GM18907 (cell line): ENCODE results near the gene ELFN2.
"Not testable (repeated sequence)": the region's sequence is repeated elsewhere in the genome, so short reads cannot be mapped to it uniquely, and the experiment has no call there.

ENCODE experiments used
- ATAC-seq: cut with Tn5 transposase; IDR thresholded peaks from one replicate; pipeline ENCODE4 v1.9.1; 2021; ENCODE audit warnings: mild to moderate bottlenecking, moderate library complexity; ENCODE audit not compliant: unreplicated experiment

ELFN2 gene

GRCh38 chr22:37340331-37341262 lies 86.7 kb downstream of the ELFN2 start:
- ATAC-seq = no peak

GRCh38 chr22:37338539-37339246 lies 88.6 kb downstream of the ELFN2 start:
- no peak for ATAC-seq

- no peak for ATAC-seq
These were observed 89.9 kb downstream of the ELFN2 start for GRCh38 chr22:37337204-37337943.

GRCh38 chr22:37336579-37336978 lies 90.7 kb downstream of the ELFN2 start:
- no peak for ATAC-seq

GRCh38 chr22:37335806-37336199 lies 91.5 kb downstream of the ELFN2 start:
- ATAC-seq = no peak

GRCh38 chr22:37334859-37335805 lies 92.1 kb downstream of the ELFN2 start:
- no peak for ATAC-seq

- ATAC-seq = no peak
These were observed 92.8 kb downstream of the ELFN2 start for GRCh38 chr22:37334461-37334858.

- ATAC-seq = no peak
These were observed 93.4 kb downstream of the ELFN2 start for GRCh38 chr22:37333724-37334460.

GRCh38 chr22:37331856-37332536 lies 95.3 kb downstream of the ELFN2 start:
- ATAC-seq = no peak

- ATAC-seq = no peak
These were observed 96.2 kb downstream of the ELFN2 start for GRCh38 chr22:37331034-37331428.

- no peak for ATAC-seq
These were observed 96.9 kb downstream of the ELFN2 start for GRCh38 chr22:37330200-37331033.

GRCh38 chr22:37329238-37330140 lies 97.8 kb downstream of the ELFN2 start:
- no peak for ATAC-seq

GRCh38 chr22:37328538-37329237 lies 98.6 kb downstream of the ELFN2 start:
- not testable (repeated sequence) for ATAC-seq

- ATAC-seq = no peak
These were observed 99.3 kb downstream of the ELFN2 start for GRCh38 chr22:37328017-37328416.

GRCh38 chr22:37326726-37327125 lies 100.6 kb downstream of the ELFN2 start:
- ATAC-seq = no peak

GRCh38 chr22:37325039-37325395 lies 102.3 kb downstream of the ELFN2 start:
- no peak for ATAC-seq
